ENCODE results near the gene KAZALD1. TPM values are rescaled to one million over a fixed set of nuclear protein-coding genes. Genes with fewer than 3 reads are reported as not detected.

Gene KAZALD1
- polyA plus RNA-seq, 1 donor from 2014 or later: 1.6 TPM

DNA sequence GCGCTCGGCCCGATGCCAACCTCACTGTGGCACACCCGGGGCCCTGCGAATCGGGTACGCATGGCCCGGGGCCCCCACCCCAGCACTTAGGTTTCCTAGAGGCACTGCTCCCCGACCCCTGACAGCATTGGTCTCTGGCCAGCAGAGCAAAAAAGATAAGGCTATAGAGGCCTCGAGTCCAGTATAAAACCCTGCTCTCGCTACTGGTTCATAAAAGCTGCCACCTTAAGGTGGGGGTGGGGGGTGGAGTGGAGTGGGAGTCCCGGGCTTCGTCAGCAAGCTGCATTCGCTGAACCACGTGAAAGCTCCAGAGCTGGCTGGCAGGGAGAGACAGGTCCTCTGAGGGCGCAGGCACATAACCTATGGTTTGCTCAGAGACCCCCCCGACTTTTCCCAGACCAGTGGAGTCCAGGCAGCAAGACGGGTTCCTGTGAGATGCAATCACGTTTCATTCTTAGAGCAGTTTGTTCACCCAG is 1.3 kb downstream of the KAZALD1 start:
- TF ChIP-seq EZH2 (IDR thresholded peaks at IDR 0.05; ENCODE audit: borderline replicate concordance, insufficient read depth, low read length, poor library complexity, severe bottlenecking): no peak
- TF ChIP-seq POLR2AphosphoS5 (IDR thresholded peaks at IDR 0.05): no peak
- no peak for TF ChIP-seq MXI1 (conservative IDR thresholded peaks at IDR 0.05; ENCODE audit: poor library complexity, severe bottlenecking)
- no peak for TF ChIP-seq EP300 (conservative IDR thresholded peaks at IDR 0.05; ENCODE audit: poor library complexity, severe bottlenecking)
- no peak for TF ChIP-seq SMC3 (conservative IDR thresholded peaks at IDR 0.05; ENCODE audit: poor library complexity)
- no peak for TF ChIP-seq CTCF (IDR thresholded peaks at IDR 0.05; ENCODE audit: poor library complexity, severe bottlenecking)
- TF ChIP-seq REST (IDR thresholded peaks at IDR 0.05; ENCODE audit: borderline replicate concordance): no peak
- no peak for TF ChIP-seq RAD21 (conservative IDR thresholded peaks at IDR 0.05)
- no peak for TF ChIP-seq TAF1 (IDR thresholded peaks at IDR 0.05; ENCODE audit: low read depth)
- Histone ChIP-seq H4K20me1 (ENCODE audit: insufficient read depth) (no peaks in the 10 kb centered on the region), H3K9me3 (ENCODE audit: low read length) (no peaks in the 10 kb centered on the region), H2AFZ (ENCODE audit: low read depth, low read length) (no peak overlapping the region), H3K79me2 (replicated peaks; ENCODE audit: insufficient read depth, low read length) (no peaks in the 10 kb centered on the region), H3K4me3 (ENCODE audit: low read length) (peak overlapping the region; percentile 56), H3K36me3 (ENCODE audit: insufficient read depth, low read length) (no peaks in the 10 kb centered on the region), H3K4me2 (ENCODE audit: low read length) (no peak overlapping the region), H3K27me3 (ENCODE audit: insufficient read depth, low read depth, low read length) (peaks cover 70% of the 10 kb centered on the region), H3K27ac (ENCODE audit: low read length) (no peak overlapping the region), H3F3A (ENCODE audit: insufficient read depth, low read length, poor library complexity, severe bottlenecking) (peaks cover 3% of the 10 kb centered on the region), H3K9me2 (ENCODE audit: insufficient read depth, low read length) (no peaks in the 10 kb centered on the region), H3K9ac (ENCODE audit: low read length) (no peak overlapping the region)

GRCh38 chr10:101063548-101064414 is 2.0 kb downstream of the KAZALD1 start:
- no peaks in the 10 kb centered on the region for H3K9me3 ChIP-seq (ENCODE audit: low read length)
- TF ChIP-seq EP300 (conservative IDR thresholded peaks at IDR 0.05; ENCODE audit: poor library complexity, severe bottlenecking): no peak
- no peak for TF ChIP-seq REST (IDR thresholded peaks at IDR 0.05; ENCODE audit: borderline replicate concordance)
- TF ChIP-seq MXI1 (conservative IDR thresholded peaks at IDR 0.05; ENCODE audit: poor library complexity, severe bottlenecking): no peak
- no peak for TF ChIP-seq EZH2 (IDR thresholded peaks at IDR 0.05; ENCODE audit: borderline replicate concordance, insufficient read depth, low read length, poor library complexity, severe bottlenecking)
- no peak for TF ChIP-seq TAF1 (IDR thresholded peaks at IDR 0.05; ENCODE audit: low read depth)
- no peak for TF ChIP-seq CTCF (IDR thresholded peaks at IDR 0.05; ENCODE audit: poor library complexity, severe bottlenecking)
- no peak for TF ChIP-seq RAD21 (conservative IDR thresholded peaks at IDR 0.05)
- no peak overlapping the region for H2AFZ ChIP-seq (ENCODE audit: low read depth, low read length)
- no peaks in the 10 kb centered on the region for H3K9me2 ChIP-seq (ENCODE audit: insufficient read depth, low read length)
- no peak overlapping the region for H3K9ac ChIP-seq (ENCODE audit: low read length)
- H3K36me3 ChIP-seq (ENCODE audit: insufficient read depth, low read length): no peaks in the 10 kb centered on the region
- H3K79me2 ChIP-seq (replicated peaks; ENCODE audit: insufficient read depth, low read length): no peaks in the 10 kb centered on the region
- H3K4me2 ChIP-seq (ENCODE audit: low read length): no peak overlapping the region
- peaks cover 3% of the 10 kb centered on the region for H3F3A ChIP-seq (ENCODE audit: insufficient read depth, low read length, poor library complexity, severe bottlenecking)
- no peaks in the 10 kb centered on the region for H4K20me1 ChIP-seq (ENCODE audit: insufficient read depth)
- H3K27ac ChIP-seq (ENCODE audit: low read length): no peak overlapping the region
- H3K4me3 ChIP-seq (ENCODE audit: low read length): no peak overlapping the region
- peaks cover 70% of the 10 kb centered on the region for H3K27me3 ChIP-seq (ENCODE audit: insufficient read depth, low read depth, low read length)
